HCT116 (cell line): ENCODE measurements around the gene SPTY2D1. TPM values are rescaled to one million over a fixed set of nuclear protein-coding genes. Genes with fewer than 3 reads are reported as not detected.

Experiments used
- ATAC-seq: fragments of 200-7000 bp; cut with Tn5 transposase; 2 replicates; pipeline ENCODE4 v1.9.1; 2020; ENCODE audit warnings: mild to moderate bottlenecking, moderate library complexity
- BruUV-seq: library from RNA; stranded (reverse); fragments of 400-500 nt; replicated peaks from 2 replicates; lab custom pipeline; 2021; lab: Mats Ljungman, UMichigan
- CTCF ChIA-PET: fragments of 300-600 bp; sonication (Branson Sonifier 250); formaldehyde crosslinking; loops from one replicate; lab custom pipeline; 2021; ENCODE audit warnings: antibody characterized with exemption; lab: Charles Lee
- POLR2A ChIA-PET: fragments of 300-600, 350-600 bp; sonication (Branson Sonifier 250); formaldehyde crosslinking; loops from one replicate; lab custom pipeline; 2021; ENCODE audit warnings: antibody characterized with exemption; lab: Charles Lee
- RAD21 ChIA-PET, 2 experiments: fragments of 300-600 bp; sonication (Branson Sonifier 250); formaldehyde crosslinking; loops; one replicate each; lab custom pipeline; 2023; ENCODE audit warnings: low total read pairs in 2 of 2; ENCODE audit not compliant: uncharacterized antibody in 2 of 2, unreplicated experiment in 2 of 2, low non-redundant PET in 1 of 2; lab: Charles Lee
- DNase-seq: peaks from one replicate; pipeline ENCODE4 v3.0.0-alpha.2; 2010; ENCODE audit warnings: low read depth, low spot score
- H2AFZ ChIP-seq: fragments of 200-600 bp; shearing (Covaris generic), sonication (generic); 2 replicates; pipeline ENCODE4 v1.6.1; 2017; ENCODE audit warnings: low read depth, mixed run types, mixed read lengths, antibody characterized with exemption, low read length; ENCODE audit not compliant: poor library complexity, severe bottlenecking
- H3K27ac ChIP-seq: 2 replicates; pipeline ENCODE4 v1.5.1; 2012; ENCODE audit warnings: low read depth, low read length
- H3K27me3 ChIP-seq: fragments of 200-600 bp; sonication (generic); 2 replicates; pipeline ENCODE4 v1.6.1; 2016; ENCODE audit warnings: mixed run types, low read length, mixed read lengths; ENCODE audit not compliant: insufficient read depth
- H3K36me3 ChIP-seq, 2 experiments: fragments of 200-500 bp in 1 of 2; fragments of 200-600 bp in 1 of 2; sonication (Bioruptor generic) in 1 of 2; sonication (generic) in 1 of 2; 2 replicates each; pipeline versions ENCODE4 v1.5.1 to v1.6.1; 2014 to 2016; ENCODE audit warnings: low read length in 2 of 2, inconsistent platforms in 1 of 2, mixed read lengths in 1 of 2, mixed run types in 1 of 2; ENCODE audit not compliant: insufficient read depth in 2 of 2, control insufficient read depth in 1 of 2
- H3K4me1 ChIP-seq, 2 experiments: fragments of 200-600 bp in 1 of 2; sonication (generic) in 1 of 2; 2 replicates each; pipeline versions ENCODE4 v1.5.1 to v1.6.1; 2012 to 2017; ENCODE audit warnings: low read length in 2 of 2, inconsistent platforms in 1 of 2, mild to moderate bottlenecking in 1 of 2, mixed read lengths in 1 of 2, mixed run types in 1 of 2, moderate library complexity in 1 of 2; ENCODE audit not compliant: insufficient read depth in 2 of 2, control insufficient read depth in 1 of 2
- H3K4me2 ChIP-seq: fragments of 200-600 bp; sonication (generic); 2 replicates; pipeline ENCODE4 v1.6.1; 2017; ENCODE audit warnings: mixed run types, low read length, mixed read lengths
- H3K4me3 ChIP-seq, 2 experiments: fragments of 200-600 bp in 1 of 2; sonication (generic) in 1 of 2; replicated peaks in 1 of 2; 2 replicates each; pipeline ENCODE4 v1.5.1; 2011 to 2016; ENCODE audit warnings: low read length in 2 of 2, control low read depth in 1 of 2, low read depth in 1 of 2, mild to moderate bottlenecking in 1 of 2, mixed read lengths in 1 of 2, mixed run types in 1 of 2
- H3K79me2 ChIP-seq: fragments of 200-600 bp; sonication (generic); 2 replicates; pipeline ENCODE4 v1.6.1; 2017; ENCODE audit warnings: mild to moderate bottlenecking, mixed run types, low read length, moderate library complexity, mixed read lengths; ENCODE audit not compliant: insufficient read depth
- H3K9ac ChIP-seq: fragments of 200-600 bp; sonication (generic); 2 replicates; pipeline ENCODE4 v1.6.1; 2016; ENCODE audit warnings: low read length, mixed read lengths
- H3K9me2 ChIP-seq: fragments of 200-600 bp; sonication (generic), shearing (Covaris generic); 2 replicates; pipeline ENCODE4 v1.6.1; 2017; ENCODE audit warnings: mixed run types, mild to moderate bottlenecking, moderate library complexity; ENCODE audit not compliant: insufficient read depth
- H3K9me3 ChIP-seq, 2 experiments: fragments of 200-500 bp in 1 of 2; fragments of 200-600 bp in 1 of 2; sonication (Bioruptor generic) in 1 of 2; sonication (generic) in 1 of 2; 2 replicates each; pipeline ENCODE4 v1.6.1; 2014 to 2017; ENCODE audit warnings: low read length in 2 of 2, mixed read lengths in 2 of 2, inconsistent platforms in 1 of 2, low read depth in 1 of 2, mild to moderate bottlenecking in 1 of 2, mixed run types in 1 of 2, moderate library complexity in 1 of 2; ENCODE audit not compliant: control insufficient read depth in 1 of 2, insufficient read depth in 1 of 2
- H4K20me1 ChIP-seq: fragments of 200-600 bp; sonication (generic), shearing (Covaris generic); 2 replicates; pipeline ENCODE4 v1.6.1; 2017; ENCODE audit warnings: mixed run types, mild to moderate bottlenecking, moderate library complexity; ENCODE audit not compliant: insufficient read depth
- CEBPB ChIP-seq: IDR thresholded peaks from 2 replicates; pipeline ENCODE4 v1.6.1; 2012; ENCODE audit warnings: low read depth
- EZH2 ChIP-seq: fragments of 200-600 bp; sonication (generic); IDR thresholded peaks from 2 replicates; pipeline ENCODE4 v1.6.1; 2017; ENCODE audit warnings: antibody characterized with exemption, mixed run types
- POLR2AphosphoS5 ChIP-seq: IDR thresholded peaks from 2 replicates; pipeline ENCODE4 v1.6.1; 2011; ENCODE audit warnings: mild to moderate bottlenecking, low read depth, low read length, moderate library complexity
- TCF7L2 ChIP-seq: IDR thresholded peaks from 2 replicates; pipeline ENCODE4 v1.7.0; 2011; ENCODE audit warnings: borderline replicate concordance, inconsistent platforms; ENCODE audit not compliant: insufficient read depth, insufficient read length; ENCODE audit errors: extremely low read depth
- intact Hi-C: fragments of 100-400 bp; cut with micrococcal nuclease; formaldehyde crosslinking; loops from 2 replicates; pipeline ENCODE4 v1.10.0; 2022
- total RNA-seq: library from RNA; stranded (reverse); gene quantifications from one replicate; pipeline ENCODE4 v1.2.1, GENCODE V29; 2021; ENCODE audit not compliant: unreplicated experiment

The SPTY2D1 gene
- total RNA-seq, 1 experiment from 2014 or later, result 19.7 TPM

DNA sequence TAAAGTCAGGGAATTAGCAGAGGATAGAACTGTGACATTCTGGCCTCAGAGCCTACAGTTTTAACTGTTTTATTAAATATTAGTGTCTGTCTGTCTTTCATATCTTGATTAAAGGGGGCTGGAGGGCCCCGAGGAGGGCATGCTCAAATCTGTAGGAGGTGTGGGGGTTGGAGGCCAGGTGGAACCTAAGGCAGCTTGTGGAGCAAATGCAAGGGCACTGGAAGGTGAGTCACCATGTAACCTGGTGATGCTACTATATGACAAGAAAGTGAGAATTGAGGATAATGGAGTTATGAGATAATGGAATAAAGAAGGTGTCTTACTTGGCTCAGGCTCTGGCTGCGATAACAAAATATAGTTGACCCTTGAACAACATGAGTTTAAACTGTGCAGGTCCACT is 37.1 kb upstream of the SPTY2D1 start:
- intact Hi-C loops, result no loop called here
- peak overlapping the region; percentile 57 for H2AFZ ChIP-seq
- H3K36me3 ChIP-seq, result no peaks in the 10 kb centered on the region
- H3K27me3 ChIP-seq, result no peaks in the 10 kb centered on the region
- ChIA-PET POLR2A (no interaction called here), CTCF (no interaction called here), RAD21 (no interaction called here)
- H3K4me3 ChIP-seq, result no peak overlapping the region
- ATAC-seq (no peak), DNase-seq (no peak)
- H3K9me2 ChIP-seq, result no peaks in the 10 kb centered on the region
- H3K27ac ChIP-seq, result no peak overlapping the region
- H3K9me3 ChIP-seq, result no peaks in the 10 kb centered on the region
- H4K20me1 ChIP-seq, result no peaks in the 10 kb centered on the region
- no peak overlapping the region for H3K9ac ChIP-seq
- no peaks in the 10 kb centered on the region for H3K79me2 ChIP-seq
- BruUV-seq, result no TSS peak
- no peak overlapping the region for H3K4me2 ChIP-seq
- H3K4me1 ChIP-seq, result peaks cover 14 to 31% of the 10 kb centered on the region in 2 experiments
- TF ChIP-seq EZH2 (no peak), TCF7L2 (no peak)

DNA sequence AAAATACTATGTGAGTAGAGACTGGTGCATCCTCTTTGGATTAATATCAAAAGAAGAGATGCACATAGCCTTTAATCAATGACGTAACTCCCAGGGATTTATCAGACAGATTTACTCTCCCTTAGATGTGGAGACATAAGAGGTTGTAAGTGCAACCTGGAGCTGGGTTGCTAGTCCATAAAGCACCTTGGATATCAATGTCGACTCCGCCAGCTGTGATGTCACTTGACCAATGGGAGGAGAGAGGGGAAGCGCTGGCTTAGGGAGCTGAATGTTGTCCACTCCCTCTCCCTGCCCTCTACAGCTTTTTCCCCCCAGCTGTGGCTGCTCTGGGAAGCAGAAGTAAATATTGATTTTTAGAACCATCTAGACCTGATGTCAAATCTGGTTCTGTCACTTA is 35.6 kb upstream of the SPTY2D1 start:
- Histone ChIP-seq H4K20me1 (no peaks in the 10 kb centered on the region), H3K4me3 (0 out of 4 replicates have a peak overlapping the region, but pooled peaks of 1 of the 2 experiments have one; percentile 34), H3K27ac (peak overlapping the region; percentile 29; the same call in 1 of the 2 replicates), H3K9ac (no peak overlapping the region), H3K79me2 (no peaks in the 10 kb centered on the region), H3K9me3 (no peaks in the 10 kb centered on the region), H2AFZ (peak overlapping the region; percentile 72), H3K4me1 (peaks cover 14 to 31% of the 10 kb centered on the region in 2 experiments), H3K27me3 (no peaks in the 10 kb centered on the region), H3K9me2 (no peaks in the 10 kb centered on the region), H3K4me2 (peak overlapping the region; percentile 74), H3K36me3 (no peaks in the 10 kb centered on the region)
- intact Hi-C loops, result loop anchor here (2.0 kb wide), 1 partner anchor 35 kb away; the partner anchor contains the start of gene SPTY2D1
- ChIA-PET RAD21 (no interaction called here), CTCF (no interaction called here), POLR2A (no interaction called here)
- TF ChIP-seq CEBPB (0 out of 2 replicates have a peak, but pooled peaks have one; percentile 20), POLR2AphosphoS5 (no peak), TCF7L2 (no peak)
- ATAC-seq (peak; percentile 68), DNase-seq (peak; percentile 12)
- no TSS peak for BruUV-seq
